HG03097 (cell line): Measurements from ENCODE around the gene JAK3.

Source experiments
- ATAC-seq: cut with Tn5 transposase; IDR thresholded peaks from one replicate; pipeline ENCODE4 v1.9.1; 2021; ENCODE audit not compliant: unreplicated experiment, low FRiP score

Gene JAK3

GRCh38 chr19:17841810-17842662 lies 5.7 kb downstream of the JAK3 start:
- ATAC-seq = no peak

GRCh38 chr19:17841371-17841809 lies 6.4 kb downstream of the JAK3 start:
- no peak for ATAC-seq

- no peak for ATAC-seq
Observed at GRCh38 chr19:17840019-17840418, 7.8 kb downstream of the JAK3 start.

GRCh38 chr19:17837972-17838371 lies 9.8 kb downstream of the JAK3 start:
- no peak for ATAC-seq

GRCh38 chr19:17836530-17836929 lies 11.3 kb downstream of the JAK3 start:
- no peak for ATAC-seq

GRCh38 chr19:17835182-17836006 lies 12.4 kb downstream of the JAK3 start:
- no peak for ATAC-seq

DNA sequence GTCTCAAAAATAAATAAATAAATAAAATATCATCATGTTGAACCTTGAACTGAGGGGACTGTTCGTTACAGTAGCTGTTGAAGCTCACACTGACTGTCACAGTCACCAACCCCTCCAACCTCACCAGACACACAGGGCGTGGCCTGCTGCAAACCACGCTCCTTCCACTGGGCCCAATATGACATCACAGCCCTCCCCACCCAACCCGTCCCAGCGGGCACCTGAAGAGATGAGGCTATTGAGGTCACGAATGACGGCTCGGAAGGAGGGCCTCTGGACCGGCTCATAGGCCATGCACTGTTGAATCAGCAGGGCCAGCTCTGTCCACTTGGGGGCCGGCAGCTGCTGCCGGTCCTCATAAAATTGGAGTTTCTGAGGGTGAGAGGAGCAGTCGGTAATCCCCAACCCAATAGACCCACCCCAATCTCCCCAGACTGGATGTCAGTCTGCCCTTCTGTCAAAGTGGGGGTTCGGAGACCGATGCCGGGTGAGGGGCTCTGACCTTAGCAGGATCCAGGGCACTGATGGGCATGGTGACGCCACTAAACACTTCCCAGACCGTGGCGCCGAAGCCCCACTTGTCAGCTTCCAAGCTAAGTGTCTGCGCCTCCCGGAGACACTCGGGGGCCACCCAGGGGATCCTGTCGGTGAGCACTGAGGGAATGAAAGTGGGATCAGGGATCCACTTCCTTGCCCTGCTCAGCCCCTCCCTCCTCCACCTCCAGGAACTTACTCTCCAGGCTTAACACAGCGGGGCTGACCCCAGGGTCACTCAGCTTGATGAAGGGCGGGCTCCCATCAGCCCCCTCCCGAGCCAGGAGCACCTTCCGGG lies 13.2 kb downstream of the JAK3 start:
- ATAC-seq = no peak

DNA sequence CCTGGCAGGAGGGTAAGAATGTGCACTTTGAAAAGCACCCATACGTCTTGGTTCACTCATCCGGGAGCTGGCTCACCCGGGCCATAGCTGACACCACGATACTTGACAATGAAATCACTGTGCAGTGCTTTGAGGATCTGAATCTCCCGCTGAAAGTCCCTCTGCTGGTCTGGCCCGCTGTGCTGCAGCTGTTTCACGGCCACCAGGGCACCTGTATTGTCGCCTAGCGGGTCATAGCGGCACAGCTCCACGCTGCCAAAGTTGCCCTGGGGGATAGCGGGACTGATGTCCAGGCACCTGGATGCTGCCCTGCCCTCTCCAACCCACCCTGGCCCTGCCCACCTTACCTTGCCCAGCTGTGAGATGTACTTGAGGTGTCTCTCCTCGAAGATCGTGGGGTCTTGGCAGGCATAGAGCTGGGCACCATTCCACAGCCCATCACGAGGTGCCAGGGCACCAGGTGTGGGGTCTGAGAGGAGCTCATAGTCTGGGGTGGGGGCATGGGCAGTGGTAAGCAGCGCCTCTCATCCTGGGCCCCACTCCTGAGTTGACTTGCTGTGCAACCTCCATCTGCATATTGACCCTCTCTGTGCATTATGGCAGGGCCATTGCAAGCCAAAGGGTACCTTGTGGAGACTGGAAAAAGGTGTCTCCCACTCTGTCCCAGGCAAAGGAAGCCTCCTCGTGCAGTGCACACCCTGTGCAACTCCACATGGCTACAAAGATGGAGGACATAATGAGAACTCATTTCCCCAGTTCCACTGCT lies 15.2 kb downstream of the JAK3 start:
- no peak for ATAC-seq

DNA sequence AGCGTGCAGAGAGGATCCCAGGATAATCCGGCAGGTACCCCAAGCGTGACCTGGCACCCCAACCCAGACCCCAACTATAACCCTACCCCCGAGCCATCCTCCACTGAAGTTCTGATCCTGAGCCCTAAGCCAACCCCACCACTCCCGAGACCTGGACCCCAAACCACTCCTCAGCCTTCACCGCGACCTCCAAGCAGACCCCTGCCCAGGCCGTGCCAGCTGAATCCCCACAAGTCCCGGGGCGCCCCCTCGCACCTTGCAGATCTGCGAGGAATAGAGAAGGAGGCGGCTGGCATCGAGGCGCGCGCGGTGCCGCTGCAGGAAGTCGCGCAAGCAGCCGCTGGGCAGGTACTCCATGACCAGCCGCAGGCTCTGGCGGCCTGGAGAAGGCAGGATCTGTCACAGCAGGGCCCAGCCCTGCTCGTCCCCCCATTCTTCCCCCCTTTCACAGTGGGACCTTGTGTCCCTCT lies 16.3 kb downstream of the JAK3 start:
- no peak for ATAC-seq

DNA sequence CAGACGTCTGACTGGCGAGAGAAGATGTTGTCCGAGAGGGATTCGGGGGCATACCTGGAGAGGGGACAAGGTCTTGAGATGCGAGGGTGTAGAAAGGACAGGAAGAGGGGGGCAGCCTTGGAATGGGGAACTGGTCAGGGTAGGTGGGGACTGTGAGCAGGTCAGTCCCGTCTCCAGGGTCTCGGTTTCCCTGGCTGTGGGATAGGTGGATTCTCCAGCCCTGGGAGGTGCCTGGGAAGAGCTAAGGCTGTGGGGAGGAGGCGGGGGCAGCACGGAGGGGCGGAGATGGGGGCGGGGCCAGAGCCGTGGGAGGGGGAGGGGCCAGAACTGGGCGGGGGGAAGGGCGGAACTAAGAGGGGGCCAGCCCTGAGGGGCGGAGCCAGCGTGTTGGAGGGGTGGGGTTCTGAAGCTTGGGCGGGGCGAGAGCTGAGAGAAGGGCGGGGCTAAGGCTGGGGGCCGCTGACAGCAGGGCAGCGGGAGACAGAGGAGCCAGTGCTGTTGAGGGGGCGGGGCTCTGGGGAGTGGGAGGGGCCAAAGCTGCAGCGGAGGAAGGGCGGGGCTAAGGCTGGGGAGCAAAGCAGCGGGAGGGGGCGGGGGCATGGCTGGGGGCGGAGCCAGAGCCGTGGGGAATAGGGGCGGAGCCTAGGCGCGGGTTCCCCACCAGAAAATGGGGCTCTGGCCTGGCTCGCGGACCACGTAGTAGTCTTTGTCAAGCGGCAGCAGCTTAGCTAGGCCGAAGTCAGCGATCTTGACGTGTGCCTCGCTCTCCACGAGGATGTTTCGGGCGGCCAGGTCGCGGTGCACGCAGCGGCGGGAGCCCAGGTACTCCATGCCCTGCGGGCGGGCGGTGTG lies 17.0 kb downstream of the JAK3 start:
- ATAC-seq = no peak

- ATAC-seq = no peak
Observed at GRCh38 chr19:17829855-17830566, 17.8 kb downstream of the JAK3 start.

GRCh38 chr19:17826508-17827056 lies 21.2 kb downstream of the JAK3 start:
- ATAC-seq = no peak

DNA sequence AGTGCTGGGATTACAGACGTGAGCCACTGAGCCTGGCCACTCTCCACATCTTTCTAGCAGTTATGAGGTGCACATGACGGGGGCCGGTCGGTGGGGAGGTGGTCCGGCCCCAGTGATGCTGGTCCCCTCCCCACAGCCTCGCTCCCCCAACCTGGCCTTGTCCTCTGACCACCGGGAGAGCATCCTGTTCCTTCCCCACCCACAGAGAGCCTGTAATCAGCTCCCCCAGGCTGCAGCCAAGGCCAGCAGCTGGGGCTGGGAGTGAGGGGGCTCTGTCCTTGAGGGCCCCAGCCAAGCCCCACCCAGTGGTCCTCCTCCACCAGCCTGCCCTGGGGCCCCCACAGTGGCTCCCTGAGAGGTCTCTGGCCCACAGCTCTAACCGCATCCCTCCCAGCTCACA lies 23.4 kb downstream of the JAK3 start:
- ATAC-seq = no peak

DNA sequence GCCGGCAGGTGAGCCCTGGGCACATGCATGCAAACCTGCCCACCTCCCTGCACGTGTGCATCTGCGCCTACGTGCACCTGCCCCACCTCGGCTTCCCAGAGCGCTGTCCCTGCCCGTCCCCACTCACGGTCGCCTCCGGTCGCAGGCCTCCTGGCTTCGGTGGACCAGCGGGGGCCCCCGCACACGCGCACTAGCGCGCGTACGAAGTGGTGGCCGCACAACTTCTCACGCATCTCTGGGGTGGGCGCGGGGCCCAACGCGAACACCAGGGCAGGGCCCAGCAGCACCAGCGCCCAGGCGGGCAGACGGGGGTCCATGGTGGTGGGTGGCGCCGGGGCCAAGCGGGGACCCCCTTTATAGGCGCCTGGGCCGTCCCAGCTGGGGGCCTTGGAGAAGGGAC lies 26.6 kb downstream of the JAK3 start, which contains the start of gene INSL3:
INSL3 (minus strand) TSS at position 330 of the 400 bp plus-strand sequence; CDS start at position 317, 13 bp downstream.
- no peak for ATAC-seq

- no peak for ATAC-seq
Observed at GRCh38 chr19:17817668-17818363, 30.0 kb downstream of the JAK3 start.

DNA sequence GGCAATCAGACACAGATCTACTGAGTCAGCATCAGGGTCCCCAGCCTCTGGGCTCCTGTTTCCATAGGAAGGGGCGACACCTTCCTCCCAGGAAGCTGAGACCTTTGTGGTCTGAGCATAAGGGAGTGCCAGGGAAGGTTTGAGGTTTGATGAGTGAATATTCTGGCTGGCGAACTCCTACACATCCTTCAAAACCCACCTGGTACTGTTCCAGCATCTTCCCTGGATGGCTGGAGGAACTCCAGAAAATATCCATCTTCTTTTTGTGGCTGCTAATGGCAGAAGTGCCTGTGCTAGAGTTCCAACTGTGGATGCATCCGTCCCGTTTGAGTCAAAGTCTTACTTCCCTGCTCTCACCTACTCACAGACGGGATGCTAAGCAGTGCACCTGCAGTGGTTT lies 35.7 kb downstream of the JAK3 start:
- no peak for ATAC-seq

DNA sequence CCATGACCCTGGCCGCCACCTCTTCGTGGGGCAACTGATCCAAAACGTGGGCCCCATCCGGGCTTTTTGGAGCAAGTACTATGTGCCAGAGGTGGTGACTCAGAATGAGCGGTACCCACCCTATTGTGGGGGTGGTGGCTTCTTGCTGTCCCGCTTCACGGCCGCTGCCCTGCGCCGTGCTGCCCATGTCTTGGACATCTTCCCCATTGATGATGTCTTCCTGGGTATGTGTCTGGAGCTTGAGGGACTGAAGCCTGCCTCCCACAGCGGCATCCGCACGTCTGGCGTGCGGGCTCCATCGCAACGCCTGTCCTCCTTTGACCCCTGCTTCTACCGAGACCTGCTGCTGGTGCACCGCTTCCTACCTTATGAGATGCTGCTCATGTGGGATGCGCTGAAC lies 36.1 kb downstream of the JAK3 start:
- ATAC-seq = no peak
